GM20000 (cell line): ENCODE measurements around the gene MNDA.
A peak's percentile ranks its signal among the peaks of the same experiment; 100 is the strongest.

Experiments used
- DNase-seq: peaks from one replicate; pipeline ENCODE4 v3.0.0; 2012; ENCODE audit warnings: low spot score
- TF ChIP-seq, protein P1 (sequence below): IDR thresholded peaks from 2 replicates; pipeline ENCODE4 v1.5.1; 2012; ENCODE audit warnings: mild to moderate bottlenecking, control low read depth; ENCODE audit errors: extremely low read depth, missing control alignments

The MNDA gene

DNA sequence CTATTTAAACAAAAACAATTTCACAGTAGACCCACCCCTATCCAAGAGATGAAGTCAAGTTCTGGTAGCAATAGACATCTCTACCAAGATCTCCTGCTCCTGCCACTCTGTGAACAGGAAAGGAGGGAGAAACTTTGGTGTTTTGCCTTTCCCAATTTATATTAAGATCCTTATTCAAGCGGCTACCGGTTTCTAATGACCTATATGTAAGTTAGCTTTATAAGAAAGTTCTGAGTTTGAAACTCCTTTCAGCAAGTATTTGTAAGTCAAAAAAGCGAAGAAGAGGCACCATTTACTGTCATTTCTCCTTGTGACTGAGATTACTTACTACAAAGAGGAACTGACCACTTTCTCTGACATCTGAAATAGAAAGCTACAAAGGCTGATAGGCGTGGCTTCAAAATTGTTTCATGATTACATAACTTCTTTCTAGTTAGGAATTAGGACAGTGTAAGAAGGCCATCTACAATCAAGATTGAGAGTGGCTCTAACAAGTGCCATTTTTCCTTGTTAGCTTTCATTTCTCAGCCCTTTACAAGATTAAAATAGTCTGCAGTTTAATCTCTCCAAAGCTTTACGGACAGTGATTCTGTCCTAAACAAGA is at the start of gene MNDA:
MNDA (plus strand) TSS at position 448 of the 604 bp plus-strand sequence. CDS start 10,803 bp downstream, outside the sequence.
- TF ChIP-seq, protein P1, sequence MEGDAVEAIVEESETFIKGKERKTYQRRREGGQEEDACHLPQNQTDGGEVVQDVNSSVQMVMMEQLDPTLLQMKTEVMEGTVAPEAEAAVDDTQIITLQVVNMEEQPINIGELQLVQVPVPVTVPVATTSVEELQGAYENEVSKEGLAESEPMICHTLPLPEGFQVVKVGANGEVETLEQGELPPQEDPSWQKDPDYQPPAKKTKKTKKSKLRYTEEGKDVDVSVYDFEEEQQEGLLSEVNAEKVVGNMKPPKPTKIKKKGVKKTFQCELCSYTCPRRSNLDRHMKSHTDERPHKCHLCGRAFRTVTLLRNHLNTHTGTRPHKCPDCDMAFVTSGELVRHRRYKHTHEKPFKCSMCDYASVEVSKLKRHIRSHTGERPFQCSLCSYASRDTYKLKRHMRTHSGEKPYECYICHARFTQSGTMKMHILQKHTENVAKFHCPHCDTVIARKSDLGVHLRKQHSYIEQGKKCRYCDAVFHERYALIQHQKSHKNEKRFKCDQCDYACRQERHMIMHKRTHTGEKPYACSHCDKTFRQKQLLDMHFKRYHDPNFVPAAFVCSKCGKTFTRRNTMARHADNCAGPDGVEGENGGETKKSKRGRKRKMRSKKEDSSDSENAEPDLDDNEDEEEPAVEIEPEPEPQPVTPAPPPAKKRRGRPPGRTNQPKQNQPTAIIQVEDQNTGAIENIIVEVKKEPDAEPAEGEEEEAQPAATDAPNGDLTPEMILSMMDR, result no peak
- DNase-seq, result peak; percentile 51

DNA sequence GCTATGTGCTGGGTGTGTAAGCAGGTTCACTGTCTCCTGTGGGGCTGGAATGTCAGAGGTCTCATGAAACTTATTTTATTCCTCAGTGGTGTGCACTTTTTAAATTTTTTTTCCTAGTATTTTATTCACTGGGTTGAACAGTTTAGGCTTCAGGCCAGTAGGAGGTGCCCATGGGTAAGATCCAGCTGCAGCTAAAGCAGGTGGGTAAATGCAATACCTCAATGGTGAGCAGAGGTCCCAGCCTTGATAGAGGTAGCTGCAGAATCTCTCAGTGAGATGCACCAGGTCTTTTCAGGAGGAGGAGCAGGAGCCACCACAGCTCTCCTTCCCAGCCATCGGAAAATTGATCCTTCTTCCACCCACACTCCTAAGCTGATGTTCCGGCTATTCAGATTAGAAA is 37.5 kb upstream of the MNDA start:
- DNase-seq, result peak; percentile 17
- TF ChIP-seq, protein P1, result peak; percentile 53

DNA sequence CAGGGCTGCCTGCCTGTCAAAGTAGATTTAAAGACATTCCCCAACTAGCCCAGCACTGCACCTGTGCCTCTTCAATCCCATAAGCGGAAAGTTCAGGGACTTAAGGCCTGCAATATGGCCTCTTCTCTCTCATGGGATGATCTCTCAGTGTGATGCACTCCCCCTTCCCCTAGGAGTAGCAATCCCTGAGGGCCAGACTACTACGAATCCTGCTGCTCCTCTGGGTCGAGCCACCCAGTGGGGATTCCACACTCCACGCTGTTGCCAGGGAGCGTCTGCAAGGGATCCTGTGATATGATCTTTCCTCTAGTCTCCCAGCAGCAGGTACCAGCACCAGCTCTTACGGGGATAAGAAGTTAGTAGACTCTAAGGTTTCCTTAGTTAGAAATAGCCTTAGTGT is 36.9 kb upstream of the MNDA start:
- TF ChIP-seq, protein P1, result no peak
- DNase-seq, result no peak

DNA sequence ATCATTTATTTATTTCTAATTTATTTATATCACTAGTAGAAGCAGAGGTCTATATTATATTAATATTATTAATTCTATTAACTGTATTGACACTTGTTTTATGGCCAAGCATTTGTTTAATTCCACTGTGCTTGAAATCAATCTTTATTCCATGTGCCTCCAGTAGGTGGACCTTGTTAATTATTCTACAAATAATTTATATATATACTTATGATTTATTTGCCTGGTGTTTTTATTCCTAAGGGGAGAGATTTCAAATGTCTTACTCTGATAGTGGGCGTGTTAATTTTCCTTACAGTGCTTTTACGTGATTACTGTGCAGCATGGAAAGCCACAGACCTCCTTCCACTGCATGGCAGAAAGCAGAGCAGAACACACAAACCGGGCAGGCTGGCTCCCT is 32.6 kb upstream of the MNDA start:
- no peak for DNase-seq
- TF ChIP-seq, protein P1, result no peak

DNA sequence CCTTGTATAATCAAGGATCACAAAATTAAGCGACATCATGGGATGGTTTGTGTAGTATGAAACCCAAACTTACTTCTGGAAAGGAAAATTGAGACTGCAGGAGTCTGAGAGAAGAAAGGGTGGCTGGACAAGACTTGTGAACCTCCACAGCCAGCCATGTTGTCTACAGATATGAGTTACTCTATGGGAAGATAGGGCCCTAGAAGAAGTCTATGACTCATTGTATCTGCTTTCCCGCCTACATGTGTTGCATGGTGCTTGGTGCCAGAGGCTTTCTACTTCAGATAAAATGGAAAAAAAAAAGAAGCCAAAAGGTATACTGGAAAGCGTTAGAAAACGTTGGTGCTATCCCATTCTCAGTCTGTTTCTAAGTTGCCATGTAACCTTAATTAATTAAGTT is 31.5 kb upstream of the MNDA start:
- TF ChIP-seq, protein P1, result no peak
- DNase-seq, result no peak

DNA sequence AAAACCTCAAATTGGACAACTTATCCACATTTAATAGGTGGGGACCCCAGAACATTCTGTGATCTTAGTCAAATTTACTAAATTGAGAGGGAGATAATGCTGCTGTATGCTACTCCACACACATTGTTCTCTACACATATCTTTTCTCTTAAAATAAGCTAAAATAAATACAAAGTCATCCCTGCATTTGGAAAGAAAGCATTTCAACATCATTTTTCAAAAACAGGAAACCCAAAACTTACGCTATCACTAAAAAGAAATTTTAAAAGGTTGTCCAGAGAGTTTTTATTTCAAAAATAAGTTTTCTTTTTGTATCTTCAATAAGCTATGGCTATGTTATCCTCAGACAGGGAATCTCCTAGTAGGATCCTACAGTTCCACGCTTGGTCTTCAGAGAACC is 30.6 kb upstream of the MNDA start:
- no peak for DNase-seq
- TF ChIP-seq, protein P1, result no peak

DNA sequence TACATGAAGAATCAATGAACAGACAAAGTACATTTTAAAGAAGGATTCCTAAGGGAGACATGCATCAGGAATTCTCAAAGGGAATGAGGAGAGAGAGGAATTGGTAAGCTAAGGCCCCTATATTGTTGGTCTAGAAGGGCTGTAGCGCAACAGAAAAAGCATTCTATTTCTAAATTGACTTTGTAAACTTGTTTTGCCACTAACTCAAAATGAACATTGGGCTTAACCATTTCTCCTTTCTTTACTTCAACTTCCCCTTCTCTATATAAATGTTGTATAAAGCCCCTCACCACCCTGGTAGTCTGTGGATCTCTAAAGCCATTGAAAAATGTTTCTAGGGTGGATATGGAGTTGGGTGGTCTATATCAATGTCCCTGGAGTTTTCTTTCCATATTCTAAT is 29.8 kb upstream of the MNDA start:
- no peak for DNase-seq
- TF ChIP-seq, protein P1, result no peak
